GM20431 (cell line): ENCODE results near the gene LRRTM4.
"Not testable (repeated sequence)": the region's sequence is repeated elsewhere in the genome, so short reads cannot be mapped to it uniquely, and the experiment has no call there.

Experiments
- in situ Hi-C: fragments of 300-500 bp; cut with MseI, MboI; formaldehyde crosslinking; loops from one replicate; pipeline ENCODE4 v1.15.0; 2020; ENCODE audit warnings: low sequenced_read_pairs; ENCODE audit not compliant: unreplicated experiment

LRRTM4 gene

GRCh38 chr2:77101796-77102452, 420.3 kb downstream of the LRRTM4 start:
- in situ Hi-C loops: no loop called here

- in situ Hi-C loops: no loop called here
Observed at GRCh38 chr2:77099961-77100360, 422.2 kb downstream of the LRRTM4 start.

- in situ Hi-C loops: not testable (repeated sequence)
Observed at GRCh38 chr2:77095525-77095924, 426.7 kb downstream of the LRRTM4 start.

GRCh38 chr2:77095096-77095495, 427.1 kb downstream of the LRRTM4 start:
- in situ Hi-C loops: no loop called here

GRCh38 chr2:77088424-77088823, 433.8 kb downstream of the LRRTM4 start:
- in situ Hi-C loops: not testable (repeated sequence)

GRCh38 chr2:77087987-77088414, 434.2 kb downstream of the LRRTM4 start:
- in situ Hi-C loops: no loop called here

- in situ Hi-C loops: no loop called here
Observed at GRCh38 chr2:77086478-77086877, 435.7 kb downstream of the LRRTM4 start.

- in situ Hi-C loops: no loop called here
Observed at GRCh38 chr2:77086051-77086450, 436.1 kb downstream of the LRRTM4 start.

GRCh38 chr2:77085561-77085960, 436.6 kb downstream of the LRRTM4 start:
- in situ Hi-C loops: no loop called here

GRCh38 chr2:77081597-77081996, 440.6 kb downstream of the LRRTM4 start:
- in situ Hi-C loops: no loop called here

GRCh38 chr2:77064324-77064723, 457.9 kb downstream of the LRRTM4 start:
- in situ Hi-C loops: no loop called here

GRCh38 chr2:77054938-77055337, 467.2 kb downstream of the LRRTM4 start:
- in situ Hi-C loops: no loop called here

- in situ Hi-C loops: no loop called here
Observed at GRCh38 chr2:77046339-77046738, 475.8 kb downstream of the LRRTM4 start.

GRCh38 chr2:77045456-77045855, 476.7 kb downstream of the LRRTM4 start:
- in situ Hi-C loops: not testable (repeated sequence)

- in situ Hi-C loops: no loop called here
Observed at GRCh38 chr2:77034445-77034844, 487.7 kb downstream of the LRRTM4 start.

- in situ Hi-C loops: not testable (repeated sequence)
Observed at GRCh38 chr2:77029237-77029636, 492.9 kb downstream of the LRRTM4 start.

GRCh38 chr2:77028032-77028600, 494.1 kb downstream of the LRRTM4 start:
- in situ Hi-C loops: no loop called here

- in situ Hi-C loops: no loop called here
Observed at GRCh38 chr2:77025714-77026113, 496.5 kb downstream of the LRRTM4 start.

GRCh38 chr2:77021161-77021560, 501.0 kb downstream of the LRRTM4 start:
- in situ Hi-C loops: no loop called here

GRCh38 chr2:77018219-77018618, 504.0 kb downstream of the LRRTM4 start:
- in situ Hi-C loops: no loop called here

GRCh38 chr2:77017355-77017745, 504.8 kb downstream of the LRRTM4 start:
- in situ Hi-C loops: no loop called here
